Measurements from ENCODE around the gene UGGT2. TPM values are rescaled to one million over a fixed set of nuclear protein-coding genes. Genes with fewer than 3 reads are reported as not detected.
"Not testable (repeated sequence)": the region's sequence is repeated elsewhere in the genome, so short reads cannot be mapped to it uniquely, and the experiment has no call there.

UGGT2 gene
- total RNA-seq, 4 donors from 2014 or later: 57.9 to 159 (median 71.5) TPM

DNA sequence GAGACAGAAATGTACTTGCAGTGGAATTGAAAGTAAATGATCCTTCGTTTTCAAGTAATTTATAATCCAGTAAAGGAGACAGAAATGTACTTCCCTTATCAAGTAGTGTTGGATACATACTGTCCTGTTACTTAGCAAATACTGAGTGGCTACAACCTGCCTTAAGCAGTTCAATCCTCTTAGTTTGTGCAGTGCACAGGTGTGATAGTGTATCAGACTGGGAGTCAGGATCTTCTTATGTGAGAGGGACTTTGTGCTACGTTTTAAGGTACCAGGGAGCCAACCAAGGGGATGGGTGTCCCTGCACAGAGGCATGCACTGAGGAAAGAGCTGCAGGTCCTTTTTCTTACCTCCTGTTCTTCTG lies 265.1 kb downstream of the UGGT2 start:
- H3K27me3 ChIP-seq: no peaks in the 10 kb centered on the region
- H3K36me3 ChIP-seq: peaks cover 17 to 32% of the 10 kb centered on the region in 2 donors
- H3K9me3 ChIP-seq: no peaks in the 10 kb centered on the region
- no peak for DNase-seq
- no peak for TF ChIP-seq POLR2A (IDR thresholded peaks at IDR 0.05)
- TF ChIP-seq, protein P1, sequence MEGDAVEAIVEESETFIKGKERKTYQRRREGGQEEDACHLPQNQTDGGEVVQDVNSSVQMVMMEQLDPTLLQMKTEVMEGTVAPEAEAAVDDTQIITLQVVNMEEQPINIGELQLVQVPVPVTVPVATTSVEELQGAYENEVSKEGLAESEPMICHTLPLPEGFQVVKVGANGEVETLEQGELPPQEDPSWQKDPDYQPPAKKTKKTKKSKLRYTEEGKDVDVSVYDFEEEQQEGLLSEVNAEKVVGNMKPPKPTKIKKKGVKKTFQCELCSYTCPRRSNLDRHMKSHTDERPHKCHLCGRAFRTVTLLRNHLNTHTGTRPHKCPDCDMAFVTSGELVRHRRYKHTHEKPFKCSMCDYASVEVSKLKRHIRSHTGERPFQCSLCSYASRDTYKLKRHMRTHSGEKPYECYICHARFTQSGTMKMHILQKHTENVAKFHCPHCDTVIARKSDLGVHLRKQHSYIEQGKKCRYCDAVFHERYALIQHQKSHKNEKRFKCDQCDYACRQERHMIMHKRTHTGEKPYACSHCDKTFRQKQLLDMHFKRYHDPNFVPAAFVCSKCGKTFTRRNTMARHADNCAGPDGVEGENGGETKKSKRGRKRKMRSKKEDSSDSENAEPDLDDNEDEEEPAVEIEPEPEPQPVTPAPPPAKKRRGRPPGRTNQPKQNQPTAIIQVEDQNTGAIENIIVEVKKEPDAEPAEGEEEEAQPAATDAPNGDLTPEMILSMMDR (IDR thresholded peaks at IDR 0.05): no peak
- 82 to 89% methylated on average over 2 of the region's 2 CpGs for WGBS, 2 donors
- intact Hi-C loops (cut with DNase I): no loop called here
- no peak overlapping the region for H3K4me3 ChIP-seq (replicated peaks in 1 of 3)
- no peak overlapping the region for H3K27ac ChIP-seq
- H3K4me1 ChIP-seq: no peaks in the 10 kb centered on the region

DNA sequence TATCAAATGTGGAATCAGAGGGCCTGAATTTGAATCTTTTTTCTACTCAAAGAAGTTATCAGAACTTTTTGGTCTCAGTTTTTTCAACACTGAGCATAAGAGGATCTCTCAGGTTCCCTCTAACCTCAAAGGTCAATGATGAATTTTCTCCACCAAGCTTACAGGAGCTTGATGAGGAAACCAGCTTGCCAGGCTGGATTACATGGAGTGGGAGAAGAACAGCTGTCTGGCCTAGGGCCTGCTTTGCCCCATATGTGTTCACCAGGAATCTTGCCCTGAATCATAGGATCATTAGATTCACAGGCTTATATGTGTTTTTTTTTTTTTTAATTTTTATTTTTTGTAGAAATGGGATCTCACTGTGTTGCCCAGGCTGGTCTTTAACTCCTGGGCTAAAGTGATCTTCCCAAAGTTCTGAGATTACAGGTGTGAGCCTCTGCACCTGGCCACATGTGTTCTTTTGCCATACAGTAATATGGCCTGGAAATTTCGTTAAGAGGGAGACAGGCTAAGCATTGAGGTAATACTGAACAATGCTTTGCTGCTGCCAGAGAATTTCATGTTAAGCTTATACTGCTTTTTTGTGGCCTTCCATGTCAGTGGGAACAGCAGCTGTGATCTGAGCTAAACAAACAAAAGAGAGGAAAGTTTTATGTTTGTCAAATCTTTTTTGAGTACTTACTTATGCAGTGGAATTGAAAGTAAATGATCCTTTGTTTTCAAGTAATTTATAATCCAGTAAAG lies 265.7 kb downstream of the UGGT2 start:
- no peaks in the 10 kb centered on the region for H3K4me1 ChIP-seq
- TF ChIP-seq, protein P1 (IDR thresholded peaks at IDR 0.05): no peak
- no peak for TF ChIP-seq POLR2A (IDR thresholded peaks at IDR 0.05)
- H3K36me3 ChIP-seq: peaks cover 17 to 32% of the 10 kb centered on the region in 2 donors
- H3K27me3 ChIP-seq: no peaks in the 10 kb centered on the region
- intact Hi-C loops (cut with DNase I): no loop called here
- no peaks in the 10 kb centered on the region for H3K9me3 ChIP-seq
- no peak overlapping the region for H3K27ac ChIP-seq
- 71 to 95% methylated on average over 1 of the region's 1 CpG for WGBS, 2 donors
- H3K4me3 ChIP-seq (replicated peaks in 1 of 3): no peak overlapping the region
- no peak for DNase-seq

DNA sequence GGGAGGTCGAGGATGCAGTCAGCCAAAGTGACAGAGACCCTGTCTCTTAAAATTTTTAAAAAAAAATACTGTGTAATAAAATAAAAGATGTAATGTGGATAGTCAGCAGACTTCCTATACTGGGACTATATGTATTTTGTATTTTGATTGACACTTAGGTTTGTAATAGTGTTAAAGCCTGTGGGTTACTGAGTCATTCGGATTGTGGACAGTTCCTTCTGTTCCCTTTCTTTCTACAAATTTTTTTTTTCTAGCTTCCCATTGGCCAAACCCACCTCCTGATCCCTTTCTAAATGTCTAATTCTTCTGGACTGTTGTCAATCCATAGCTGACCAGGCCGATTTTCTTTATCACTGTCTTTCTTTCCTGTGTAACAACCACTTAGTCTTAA lies 268.3 kb downstream of the UGGT2 start:
- no peaks in the 10 kb centered on the region for H3K27me3 ChIP-seq
- H3K36me3 ChIP-seq: peaks cover 4 to 12% of the 10 kb centered on the region in 2 donors
- no peak overlapping the region for H3K27ac ChIP-seq
- no peaks in the 10 kb centered on the region for H3K4me1 ChIP-seq
- H3K4me3 ChIP-seq (replicated peaks in 1 of 3): no peak overlapping the region
- H3K9me3 ChIP-seq: no peaks in the 10 kb centered on the region
- no peak for DNase-seq
- intact Hi-C loops (cut with DNase I): no loop called here
- TF ChIP-seq, protein P1 (IDR thresholded peaks at IDR 0.05): no peak
- TF ChIP-seq POLR2A (IDR thresholded peaks at IDR 0.05): no peak
- 90% methylated on average over 3 of the region's 3 CpGs for WGBS, 2 donors

DNA sequence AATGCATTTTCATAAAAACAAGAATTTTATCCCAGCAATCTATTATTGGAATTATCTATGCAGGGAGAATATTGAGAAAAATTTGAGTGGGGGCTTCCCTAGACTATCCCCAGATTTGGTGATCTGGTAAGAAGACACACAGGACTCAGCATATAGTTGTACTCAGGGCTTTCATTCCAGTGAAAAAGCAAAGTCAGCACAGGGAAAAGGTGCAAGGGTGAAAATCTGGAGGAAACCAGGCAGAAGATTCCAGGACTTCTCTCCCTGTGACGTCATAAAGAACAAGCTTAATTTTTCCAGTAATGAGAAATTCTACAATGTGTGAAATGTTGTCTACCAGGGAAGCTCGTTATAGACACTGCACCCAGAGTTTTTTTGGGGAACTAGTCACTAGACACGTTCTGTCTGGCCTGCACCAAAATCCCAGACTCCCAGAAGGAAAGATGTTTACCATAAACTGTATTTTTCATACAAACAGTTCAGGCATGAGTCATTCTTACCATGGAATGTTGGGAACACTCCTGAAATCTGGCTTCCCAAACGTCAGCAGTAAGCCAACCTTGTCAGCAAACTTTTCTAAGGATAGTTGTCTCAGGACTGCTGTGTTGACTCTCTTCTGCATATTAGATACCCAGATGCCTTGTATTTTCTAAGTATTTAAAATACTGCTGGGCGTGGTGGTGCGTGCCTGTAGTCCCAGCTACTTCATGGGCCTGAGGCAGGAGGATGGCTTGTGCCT lies 268.9 kb downstream of the UGGT2 start:
- WGBS, 2 donors: 79 to 82% methylated on average over 6 of the region's 6 CpGs
- no peaks in the 10 kb centered on the region for H3K27me3 ChIP-seq
- no peaks in the 10 kb centered on the region for H3K9me3 ChIP-seq
- no peaks in the 10 kb centered on the region for H3K4me1 ChIP-seq
- TF ChIP-seq POLR2A (IDR thresholded peaks at IDR 0.05): no peak
- TF ChIP-seq, protein P1 (IDR thresholded peaks at IDR 0.05): no peak
- H3K27ac ChIP-seq: no peak overlapping the region
- peaks cover 4 to 12% of the 10 kb centered on the region in 2 donors for H3K36me3 ChIP-seq
- intact Hi-C loops (cut with DNase I): no loop called here
- no peak for DNase-seq
- no peak overlapping the region for H3K4me3 ChIP-seq (replicated peaks in 1 of 3)

DNA sequence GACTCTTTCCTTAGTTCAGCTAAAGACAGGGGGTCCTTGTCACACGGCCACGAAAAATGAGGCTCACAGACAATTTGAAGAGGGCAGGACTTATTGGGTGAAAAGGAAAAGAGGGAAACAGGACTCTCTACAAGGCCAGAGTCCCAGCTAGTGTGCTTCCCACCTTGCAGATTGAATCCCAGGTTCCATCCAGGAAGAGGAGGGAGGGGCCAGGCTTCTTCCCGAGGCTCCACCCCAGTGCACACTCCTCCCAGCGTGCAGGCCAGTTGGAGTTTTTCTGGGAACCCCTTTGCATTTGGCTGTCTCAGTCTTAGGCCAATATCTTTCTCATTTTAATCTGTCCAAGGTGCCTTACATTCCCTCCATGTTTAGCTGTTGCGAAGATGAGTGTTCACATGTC lies 269.5 kb downstream of the UGGT2 start:
- Histone ChIP-seq H3K36me3 (peaks cover 4 to 12% of the 10 kb centered on the region in 2 donors), H3K4me1 (no peaks in the 10 kb centered on the region), H3K4me3 (replicated peaks in 1 of 3) (no peak overlapping the region), H3K27me3 (no peaks in the 10 kb centered on the region), H3K27ac (no peak overlapping the region), H3K9me3 (no peaks in the 10 kb centered on the region)
- no peak for DNase-seq
- 78 to 86% methylated on average over 5 of the region's 5 CpGs for WGBS, 2 donors
- no peak for TF ChIP-seq POLR2A (IDR thresholded peaks at IDR 0.05)
- TF ChIP-seq, protein P1 (IDR thresholded peaks at IDR 0.05): no peak
- intact Hi-C loops (cut with DNase I): no loop called here

DNA sequence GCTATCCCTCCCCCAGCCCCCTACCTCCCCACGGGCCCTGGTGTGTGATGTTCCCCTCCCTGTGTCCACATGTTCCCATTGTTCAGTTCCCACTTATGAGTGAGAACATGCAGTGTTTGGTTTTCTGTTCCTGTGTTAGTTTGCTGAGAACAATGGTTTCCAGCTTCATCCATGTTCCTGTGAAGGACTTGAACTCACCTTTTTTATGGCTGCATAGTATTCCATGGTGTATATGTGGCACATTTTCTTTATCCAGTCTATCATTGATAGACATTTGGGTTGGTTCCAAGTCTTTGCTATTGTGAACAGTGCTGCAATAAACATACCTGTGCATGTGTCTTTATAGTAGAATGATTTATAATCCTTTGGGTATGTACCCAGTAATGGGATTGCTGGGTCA lies 271.3 kb downstream of the UGGT2 start:
- H3K4me1 ChIP-seq; intact Hi-C loops (cut with DNase I); H3K9me3 ChIP-seq; H3K4me3 ChIP-seq (replicated peaks in 1 of 3); H3K36me3 ChIP-seq; H3K27ac ChIP-seq; H3K27me3 ChIP-seq; DNase-seq: not testable (repeated sequence)
- WGBS, 2 donors: 100% methylated on average over 1 of the region's 1 CpG

All from thyroid gland (tissue), 4 donors.